Measurements from ENCODE around the gene FASN.

- TF ChIP-seq CTCF (IDR thresholded peaks at IDR 0.05) (no peak), EZH2 (IDR thresholded peaks at IDR 0.05; ENCODE audit: borderline replicate concordance, insufficient read depth, low read depth, low read length, poor library complexity, severe bottlenecking) (no peak)
These were observed 20.9 kb upstream of the FASN start for GRCh38 chr17:82118815-82119380.

All from B cell (primary cell).